Tibial nerve (tissue), 4 donors: ENCODE results near the gene NPS.

Experiments
- CTCF ChIP-seq, 5 experiments: fragments of 200-600 bp in 3 of 5; fragments of 450-650 bp in 2 of 5; sonication (generic) in 3 of 5; IDR thresholded peaks; one replicate each; pipeline ENCODE4 v1.5.1; 2016 to 2019; ENCODE audit warnings: antibody characterized with exemption in 5 of 5, mild to moderate bottlenecking in 3 of 5, moderate library complexity in 2 of 5
- EP300 ChIP-seq, 2 donors: sonication (generic); formaldehyde crosslinking; IDR thresholded peaks; one replicate each; pipeline ENCODE4 v1.6.1; 2017; ENCODE audit warnings: antibody characterized with exemption in 2 of 2, mild to moderate bottlenecking in 1 of 2
- POLR2A ChIP-seq, 2 donors: fragments of 450-650 bp; IDR thresholded peaks; one replicate each; pipeline ENCODE4 v1.6.1; 2017; ENCODE audit warnings: antibody characterized with exemption in 2 of 2, mild to moderate bottlenecking in 2 of 2, moderate library complexity in 2 of 2

- TF ChIP-seq CTCF (IDR thresholded peaks at IDR 0.05) (no peak), POLR2A (IDR thresholded peaks at IDR 0.05) (no peak), EP300 (IDR thresholded peaks at IDR 0.05) (no peak)
Observed at GRCh38 chr10:127587668-127588365, 38.7 kb downstream of the NPS start.
